ENCODE data around the gene ZBTB11. TPM values are rescaled to one million over a fixed set of nuclear protein-coding genes. Genes with fewer than 3 reads are reported as not detected.

The ZBTB11 gene
- 15.7 TPM for total RNA-seq (ENCODE audit: unreplicated experiment)
- long read RNA-seq, partial matches to known transcripts: 2 of 3 reads
- long read RNA-seq, other reads (novel, unspliced or antisense): 1 of 3 reads

DNA sequence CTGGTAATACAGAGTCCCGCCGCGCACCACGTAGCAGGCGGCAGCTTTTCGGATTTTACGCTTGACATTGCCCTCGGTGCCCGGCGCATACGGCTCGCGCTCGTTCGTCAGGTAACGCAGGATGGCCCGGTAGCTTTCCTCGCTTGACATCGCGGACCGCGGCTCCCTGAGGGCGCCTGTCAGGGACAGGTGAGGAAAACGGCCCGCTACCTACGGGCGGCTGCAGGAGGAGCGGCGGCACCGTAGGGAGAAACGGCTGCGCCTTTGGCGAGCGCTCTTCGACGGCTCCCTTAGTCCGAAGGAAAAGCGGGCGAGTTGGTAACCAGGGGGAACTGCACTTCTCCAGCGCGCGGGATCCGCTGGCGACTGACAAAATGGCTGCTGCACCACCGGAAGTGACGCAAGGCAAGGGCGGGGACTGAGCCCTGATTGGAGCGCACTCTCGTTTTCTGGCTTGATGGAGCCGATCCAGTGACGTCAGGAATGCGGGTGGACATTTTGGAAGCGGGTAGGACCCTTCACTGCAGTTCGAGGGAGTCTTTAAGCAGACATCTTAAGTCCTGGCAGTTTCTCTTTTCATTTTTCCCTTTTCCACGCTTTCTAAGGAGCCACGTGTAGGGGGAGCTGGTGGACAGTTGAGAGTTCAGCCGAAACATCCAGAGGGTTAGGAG is at the start of gene ZBTB11:
ZBTB11 (minus strand) TSS at position 368 of the 671 bp plus-strand sequence; CDS start at position 150, 218 bp downstream.
- peak; percentile 99 for DNase-seq
- H3K4me3 Mint-ChIP-seq (ENCODE audit: unreplicated experiment): peak within 1 kb of the TSS; percentile 91
- H3K4me1 Mint-ChIP-seq (ENCODE audit: low read depth, unreplicated experiment): peaks cover 7% of the 10 kb centered on the region
- TF ChIP-seq CTCF (IDR thresholded peaks at IDR 0.05; ENCODE audit: partially characterized antibody, unreplicated experiment): peak; percentile 39
- H3K27me3 Mint-ChIP-seq (ENCODE audit: unreplicated experiment): peaks cover 8% of the 10 kb centered on the region
- H3K27ac Mint-ChIP-seq (ENCODE audit: unreplicated experiment): peak within 1 kb of the TSS; percentile 85
- H3K9me3 Mint-ChIP-seq (ENCODE audit: unreplicated experiment): peaks cover 6% of the 10 kb centered on the region
- no peaks in the 10 kb centered on the region for H3K36me3 Mint-ChIP-seq (ENCODE audit: unreplicated experiment)

DNA sequence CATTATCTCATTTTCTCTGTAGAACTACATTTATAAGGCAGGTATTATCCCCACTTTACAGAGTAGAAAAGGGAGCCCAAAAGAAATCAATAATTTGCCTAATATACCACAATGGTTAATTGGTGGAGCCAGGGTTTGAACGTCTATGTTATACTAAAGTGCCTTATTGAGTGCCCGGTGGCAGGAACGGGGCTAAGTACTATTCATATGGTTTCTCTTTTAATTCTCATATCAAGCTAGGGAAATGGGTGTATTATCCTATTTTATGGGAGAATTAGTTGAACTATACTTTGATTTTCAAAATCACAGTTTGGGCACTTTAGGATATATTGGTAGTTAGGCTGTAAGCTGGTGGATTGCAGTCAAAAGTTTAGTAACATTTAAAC is 49.0 kb upstream of the ZBTB11 start:
- DNase-seq: no peak
- H3K9me3 Mint-ChIP-seq (ENCODE audit: unreplicated experiment): peaks cover 5% of the 10 kb centered on the region
- peak overlapping the region; percentile 99 for H3K4me3 Mint-ChIP-seq (ENCODE audit: unreplicated experiment)
- H3K27ac Mint-ChIP-seq (ENCODE audit: unreplicated experiment): no peak overlapping the region
- H3K4me1 Mint-ChIP-seq (ENCODE audit: low read depth, unreplicated experiment): no peaks in the 10 kb centered on the region
- H3K27me3 Mint-ChIP-seq (ENCODE audit: unreplicated experiment): no peaks in the 10 kb centered on the region
- TF ChIP-seq CTCF (IDR thresholded peaks at IDR 0.05; ENCODE audit: partially characterized antibody, unreplicated experiment): no peak
- no peaks in the 10 kb centered on the region for H3K36me3 Mint-ChIP-seq (ENCODE audit: unreplicated experiment)

DNA sequence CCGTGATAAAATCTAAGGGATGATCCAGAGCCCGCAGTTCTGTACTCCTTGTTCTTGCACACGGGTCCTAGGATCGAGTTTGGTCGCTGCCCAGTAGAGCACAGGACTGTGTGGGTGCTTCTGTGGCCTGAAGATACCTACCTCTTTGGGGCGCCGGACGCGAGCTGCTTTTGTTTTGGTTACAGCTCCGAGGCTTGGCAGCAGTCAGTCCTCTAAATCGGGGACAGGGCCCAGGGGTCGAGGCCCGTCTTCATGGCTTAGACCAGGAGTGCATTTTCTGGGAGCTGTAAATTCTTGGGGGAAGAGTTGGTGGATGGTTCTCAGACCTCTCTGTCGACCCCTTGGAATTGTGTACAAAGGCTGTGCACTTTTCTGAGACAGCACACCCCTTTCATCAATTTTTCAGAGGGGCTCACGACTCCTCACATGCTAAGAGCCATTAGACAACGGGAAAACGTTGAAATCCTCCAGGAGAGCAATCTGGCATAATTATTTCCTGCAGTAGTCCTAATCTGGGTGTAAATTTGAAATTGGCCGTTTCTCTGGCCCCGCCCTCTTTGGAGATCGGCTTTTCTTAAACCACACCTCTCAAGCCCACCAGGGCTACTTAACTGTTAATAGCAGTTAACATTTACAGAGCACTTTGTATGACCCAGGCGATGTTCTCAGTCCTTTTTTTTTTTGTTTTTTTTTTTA is 48.4 kb upstream of the ZBTB11 start:
- Mint-ChIP-seq H3K27me3 (ENCODE audit: unreplicated experiment) (no peaks in the 10 kb centered on the region), H3K27ac (ENCODE audit: unreplicated experiment) (peak overlapping the region; percentile 93), H3K36me3 (ENCODE audit: unreplicated experiment) (no peaks in the 10 kb centered on the region), H3K4me3 (ENCODE audit: unreplicated experiment) (peak overlapping the region; percentile 99), H3K4me1 (ENCODE audit: low read depth, unreplicated experiment) (no peaks in the 10 kb centered on the region), H3K9me3 (ENCODE audit: unreplicated experiment) (peaks cover 5% of the 10 kb centered on the region)
- DNase-seq: peak; percentile 32
- no peak for TF ChIP-seq CTCF (IDR thresholded peaks at IDR 0.05; ENCODE audit: partially characterized antibody, unreplicated experiment)

DNA sequence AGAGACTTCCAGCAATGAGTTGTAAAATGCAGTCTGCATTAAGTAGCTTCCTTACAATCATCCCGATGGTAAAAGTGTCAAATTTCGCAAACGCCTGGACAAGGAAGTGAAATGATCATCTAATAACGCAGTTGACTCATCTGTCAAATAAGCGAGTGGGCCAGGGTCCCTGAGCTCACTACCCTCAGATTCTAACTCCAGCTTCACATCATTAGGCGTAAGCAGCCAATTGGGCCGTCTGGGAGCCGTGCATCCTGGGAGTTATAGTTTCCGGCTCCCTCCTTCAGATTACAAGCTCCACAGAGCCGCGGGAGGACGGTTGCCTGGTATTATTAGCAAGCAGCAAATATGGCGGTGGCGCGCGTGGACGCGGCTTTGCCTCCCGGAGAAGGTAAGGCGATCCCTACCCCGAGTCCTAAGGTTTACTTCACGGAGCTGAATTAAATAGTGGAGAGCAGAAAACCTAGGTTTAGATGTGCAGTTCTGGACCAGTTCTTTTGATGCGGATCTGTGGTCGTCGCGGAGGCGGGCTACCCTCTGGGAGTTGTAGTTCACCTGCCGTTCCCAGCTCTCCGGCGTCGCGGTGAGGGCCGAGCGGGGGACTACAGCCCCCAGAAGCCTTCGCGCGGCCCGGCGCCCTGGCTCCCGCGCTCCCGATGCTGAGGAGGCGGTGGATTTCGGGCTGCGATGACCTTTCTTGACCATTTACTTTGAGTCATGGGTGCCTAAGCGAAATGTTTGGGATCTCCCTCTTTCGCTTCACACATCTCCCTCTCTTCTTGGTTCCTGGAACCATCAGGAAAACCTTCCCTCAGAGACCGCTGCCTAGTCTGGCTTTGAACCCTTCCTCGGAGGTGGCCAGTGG is 47.6 kb upstream of the ZBTB11 start, which contains the start of gene CEP97:
CEP97 (plus strand) TSS at position 286 of the 865 bp plus-strand sequence; CDS start at position 349, 63 bp downstream.
- Mint-ChIP-seq H3K27ac (ENCODE audit: unreplicated experiment) (peak within 1 kb of the TSS; percentile 93), H3K27me3 (ENCODE audit: unreplicated experiment) (no peaks in the 10 kb centered on the region), H3K9me3 (ENCODE audit: unreplicated experiment) (peaks cover 5% of the 10 kb centered on the region), H3K4me1 (ENCODE audit: low read depth, unreplicated experiment) (no peaks in the 10 kb centered on the region), H3K36me3 (ENCODE audit: unreplicated experiment) (no peaks in the 10 kb centered on the region), H3K4me3 (ENCODE audit: unreplicated experiment) (peak within 1 kb of the TSS; percentile 99)
- no peak for TF ChIP-seq CTCF (IDR thresholded peaks at IDR 0.05; ENCODE audit: partially characterized antibody, unreplicated experiment)
- peak; percentile 93 for DNase-seq

Measured in glutamatergic neuron (in vitro differentiated cells).